ENCODE measurements around the gene PTPRE. TPM values are rescaled to one million over a fixed set of nuclear protein-coding genes. Genes with fewer than 3 reads are reported as not detected.

The PTPRE gene
- total RNA-seq, 4 donors from 2014 or later, result 17.4 to 23.0 (median 20.1) TPM

- TF ChIP-seq POLR2A (IDR thresholded peaks at IDR 0.05) (no peak), CTCF (IDR thresholded peaks at IDR 0.05) (no peak)
- peak in 1 of 2 donors; percentile 56 for DNase-seq (ENCODE audit: low spot score in 2 of 2)
- WGBS, 2 donors, result 82 to 91% methylated on average over 4 of the region's 4 CpGs
- no peak overlapping the region for H3K4me3 ChIP-seq (ENCODE audit: low read depth, poor library complexity, severe bottlenecking)
- intact Hi-C loops (cut with DNase I; ENCODE audit: low total_unique reads), result no loop called here
Measured at GRCh38 chr10:127878475-127879055, 28.3 kb upstream of the PTPRE start.

GRCh38 chr10:127880557-127880956 is 26.3 kb upstream of the PTPRE start:
- intact Hi-C loops (cut with DNase I; ENCODE audit: low total_unique reads), result no loop called here
- no peak for TF ChIP-seq POLR2A (IDR thresholded peaks at IDR 0.05)
- TF ChIP-seq CTCF (IDR thresholded peaks at IDR 0.05), result no peak
- WGBS, 2 donors, result 36 to 84% methylated on average over 1 to 2 of the region's 2 CpGs
- DNase-seq (ENCODE audit: low spot score in 2 of 2), result peak; percentile 32 to 75
- no peak overlapping the region for H3K4me3 ChIP-seq (ENCODE audit: low read depth, poor library complexity, severe bottlenecking)

GRCh38 chr10:127881262-127881661 is 25.6 kb upstream of the PTPRE start:
- intact Hi-C loops (cut with DNase I; ENCODE audit: low total_unique reads), result no loop called here
- peak in 1 of 2 donors; percentile 72 for DNase-seq (ENCODE audit: low spot score in 2 of 2)
- H3K4me3 ChIP-seq (ENCODE audit: low read depth, poor library complexity, severe bottlenecking), result no peak overlapping the region
- TF ChIP-seq CTCF (IDR thresholded peaks at IDR 0.05) (no peak), POLR2A (IDR thresholded peaks at IDR 0.05) (no peak)
- WGBS, 2 donors, result 95 to 96% methylated on average over 8 of the region's 8 CpGs

- H3K4me3 ChIP-seq (ENCODE audit: low read depth, poor library complexity, severe bottlenecking), result no peak overlapping the region
- TF ChIP-seq CTCF (IDR thresholded peaks at IDR 0.05) (no peak), POLR2A (IDR thresholded peaks at IDR 0.05) (no peak)
- intact Hi-C loops (cut with DNase I; ENCODE audit: low total_unique reads), result no loop called here
- peak in 1 of 2 donors; percentile 56 for DNase-seq (ENCODE audit: low spot score in 2 of 2)
- 79 to 86% methylated on average over 8 of the region's 8 CpGs for WGBS, 2 donors
Measured at GRCh38 chr10:127882391-127882790, 24.5 kb upstream of the PTPRE start.

- 69 to 71% methylated on average over 4 of the region's 4 CpGs for WGBS, 2 donors
- no peak for TF ChIP-seq CTCF (IDR thresholded peaks at IDR 0.05)
- no peak for TF ChIP-seq POLR2A (IDR thresholded peaks at IDR 0.05)
- H3K4me3 ChIP-seq (ENCODE audit: low read depth, poor library complexity, severe bottlenecking), result no peak overlapping the region
- peak in 1 of 2 donors; percentile 81 for DNase-seq (ENCODE audit: low spot score in 2 of 2)
- intact Hi-C loops (cut with DNase I; ENCODE audit: low total_unique reads), result no loop called here
Measured at GRCh38 chr10:127882801-127883459, 24.0 kb upstream of the PTPRE start.

Measured in lower leg skin (tissue), 4 donors.